ENCODE results near the gene ABCD3. TPM values are rescaled to one million over a fixed set of nuclear protein-coding genes. Genes with fewer than 3 reads are reported as not detected.

Gene ABCD3
- total and polyA plus RNA-seq, 2 of the 13 experiments (the other 11 are each of a cell fraction or from before 2014, with no cell fraction given): 27.5 to 166 TPM

DNA sequence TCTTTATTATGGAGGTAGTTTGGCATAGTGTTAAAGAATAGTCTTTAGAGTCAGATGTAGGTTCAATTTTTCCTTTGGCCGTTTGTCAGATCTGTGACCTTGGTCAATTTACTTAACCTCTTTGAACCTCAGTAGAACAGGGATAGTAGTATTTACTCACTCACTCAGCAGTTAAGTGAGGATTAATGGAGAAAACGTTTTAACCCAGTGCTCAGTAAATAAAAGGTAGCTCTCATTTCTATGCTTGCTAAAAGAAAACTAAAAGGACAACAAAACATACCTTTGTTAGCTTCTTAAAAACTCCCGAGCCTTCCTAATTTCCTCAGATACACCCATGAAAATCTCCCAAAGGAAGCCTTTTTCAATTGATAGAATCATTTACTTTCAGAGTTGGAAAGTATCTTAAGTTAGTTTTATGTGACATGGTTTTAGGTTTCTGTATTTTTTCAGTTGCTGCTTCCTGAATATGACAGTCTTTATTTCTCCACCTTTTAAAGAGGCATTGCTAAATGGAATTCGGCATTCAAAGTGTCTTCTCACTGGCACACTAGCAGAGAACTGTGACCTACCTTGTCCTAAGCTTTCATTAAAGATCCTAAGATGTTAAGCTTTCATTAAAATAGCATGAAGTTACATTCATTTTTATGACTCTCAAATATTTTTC, 7.8 kb downstream of the ABCD3 start (continued):
- TF ChIP-seq EED (CRISPR knock-in tag; IDR thresholded peaks at IDR 0.05) (no peak), ZNF790 (CRISPR knock-in tag; IDR thresholded peaks at IDR 0.05; ENCODE audit: borderline replicate concordance) (no peak), ZNF253 (CRISPR knock-in tag; IDR thresholded peaks at IDR 0.05; ENCODE audit: borderline replicate concordance) (no peak), ZNF205 (CRISPR knock-in tag; IDR thresholded peaks at IDR 0.05) (peak; percentile 94), HNRNPLL (IDR thresholded peaks at IDR 0.05; ENCODE audit: low read depth, low read length, poor library complexity, severe bottlenecking) (no peak), ZNF616 (CRISPR knock-in tag; IDR thresholded peaks at IDR 0.05; ENCODE audit: low read depth) (no peak), ZFP36 (IDR thresholded peaks at IDR 0.05; ENCODE audit: borderline replicate concordance, low read depth, low read length, partially characterized antibody) (no peak), SAP130 (CRISPR knock-in tag; IDR thresholded peaks at IDR 0.05; ENCODE audit: low read depth) (peak; percentile 93), TCF7L2 (IDR thresholded peaks at IDR 0.05; ENCODE audit: low read depth, low read length) (peak; percentile 75), NCOA2 (CRISPR knock-in tag; IDR thresholded peaks at IDR 0.05) (peak; percentile 94), RBFOX2 (IDR thresholded peaks at IDR 0.05; ENCODE audit: low read depth, low read length) (peak; percentile 47; the same call in 1 of the 2 replicates), U2AF2 (IDR thresholded peaks at IDR 0.05; ENCODE audit: low read depth, low read length) (no peak), ZEB1 (IDR thresholded peaks at IDR 0.05; ENCODE audit: insufficient replicate concordance, low read depth) (peak; percentile 74), CBFB (CRISPR knock-in tag; IDR thresholded peaks at IDR 0.05) (no peak), ZNF451 (CRISPR knock-in tag; IDR thresholded peaks at IDR 0.05) (no peak), ETV6 (CRISPR knock-in tag; conservative IDR thresholded peaks at IDR 0.05) (no peak)
- TF ChIP-seq, protein P1, sequence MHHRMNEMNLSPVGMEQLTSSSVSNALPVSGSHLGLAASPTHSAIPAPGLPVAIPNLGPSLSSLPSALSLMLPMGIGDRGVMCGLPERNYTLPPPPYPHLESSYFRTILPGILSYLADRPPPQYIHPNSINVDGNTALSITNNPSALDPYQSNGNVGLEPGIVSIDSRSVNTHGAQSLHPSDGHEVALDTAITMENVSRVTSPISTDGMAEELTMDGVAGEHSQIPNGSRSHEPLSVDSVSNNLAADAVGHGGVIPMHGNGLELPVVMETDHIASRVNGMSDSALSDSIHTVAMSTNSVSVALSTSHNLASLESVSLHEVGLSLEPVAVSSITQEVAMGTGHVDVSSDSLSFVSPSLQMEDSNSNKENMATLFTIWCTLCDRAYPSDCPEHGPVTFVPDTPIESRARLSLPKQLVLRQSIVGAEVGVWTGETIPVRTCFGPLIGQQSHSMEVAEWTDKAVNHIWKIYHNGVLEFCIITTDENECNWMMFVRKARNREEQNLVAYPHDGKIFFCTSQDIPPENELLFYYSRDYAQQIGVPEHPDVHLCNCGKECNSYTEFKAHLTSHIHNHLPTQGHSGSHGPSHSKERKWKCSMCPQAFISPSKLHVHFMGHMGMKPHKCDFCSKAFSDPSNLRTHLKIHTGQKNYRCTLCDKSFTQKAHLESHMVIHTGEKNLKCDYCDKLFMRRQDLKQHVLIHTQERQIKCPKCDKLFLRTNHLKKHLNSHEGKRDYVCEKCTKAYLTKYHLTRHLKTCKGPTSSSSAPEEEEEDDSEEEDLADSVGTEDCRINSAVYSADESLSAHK (CRISPR knock-in tag; IDR thresholded peaks at IDR 0.05; ENCODE audit: borderline replicate concordance): no peak
- TF ChIP-seq, protein P2, sequence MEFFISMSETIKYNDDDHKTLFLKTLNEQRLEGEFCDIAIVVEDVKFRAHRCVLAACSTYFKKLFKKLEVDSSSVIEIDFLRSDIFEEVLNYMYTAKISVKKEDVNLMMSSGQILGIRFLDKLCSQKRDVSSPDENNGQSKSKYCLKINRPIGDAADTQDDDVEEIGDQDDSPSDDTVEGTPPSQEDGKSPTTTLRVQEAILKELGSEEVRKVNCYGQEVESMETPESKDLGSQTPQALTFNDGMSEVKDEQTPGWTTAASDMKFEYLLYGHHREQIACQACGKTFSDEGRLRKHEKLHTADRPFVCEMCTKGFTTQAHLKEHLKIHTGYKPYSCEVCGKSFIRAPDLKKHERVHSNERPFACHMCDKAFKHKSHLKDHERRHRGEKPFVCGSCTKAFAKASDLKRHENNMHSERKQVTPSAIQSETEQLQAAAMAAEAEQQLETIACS (CRISPR knock-in tag; IDR thresholded peaks at IDR 0.05): no peak
- TF ChIP-seq, protein P3, sequence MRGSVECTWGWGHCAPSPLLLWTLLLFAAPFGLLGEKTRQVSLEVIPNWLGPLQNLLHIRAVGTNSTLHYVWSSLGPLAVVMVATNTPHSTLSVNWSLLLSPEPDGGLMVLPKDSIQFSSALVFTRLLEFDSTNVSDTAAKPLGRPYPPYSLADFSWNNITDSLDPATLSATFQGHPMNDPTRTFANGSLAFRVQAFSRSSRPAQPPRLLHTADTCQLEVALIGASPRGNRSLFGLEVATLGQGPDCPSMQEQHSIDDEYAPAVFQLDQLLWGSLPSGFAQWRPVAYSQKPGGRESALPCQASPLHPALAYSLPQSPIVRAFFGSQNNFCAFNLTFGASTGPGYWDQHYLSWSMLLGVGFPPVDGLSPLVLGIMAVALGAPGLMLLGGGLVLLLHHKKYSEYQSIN (CRISPR knock-in tag; IDR thresholded peaks at IDR 0.05; ENCODE audit: borderline replicate concordance): no peak
- TF ChIP-seq, protein P4, sequence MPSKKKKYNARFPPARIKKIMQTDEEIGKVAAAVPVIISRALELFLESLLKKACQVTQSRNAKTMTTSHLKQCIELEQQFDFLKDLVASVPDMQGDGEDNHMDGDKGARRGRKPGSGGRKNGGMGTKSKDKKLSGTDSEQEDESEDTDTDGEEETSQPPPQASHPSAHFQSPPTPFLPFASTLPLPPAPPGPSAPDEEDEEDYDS (CRISPR knock-in tag; IDR thresholded peaks at IDR 0.05): 0 out of 2 replicates have a peak, but pooled peaks have one; percentile 16
- TF ChIP-seq, protein P5, sequence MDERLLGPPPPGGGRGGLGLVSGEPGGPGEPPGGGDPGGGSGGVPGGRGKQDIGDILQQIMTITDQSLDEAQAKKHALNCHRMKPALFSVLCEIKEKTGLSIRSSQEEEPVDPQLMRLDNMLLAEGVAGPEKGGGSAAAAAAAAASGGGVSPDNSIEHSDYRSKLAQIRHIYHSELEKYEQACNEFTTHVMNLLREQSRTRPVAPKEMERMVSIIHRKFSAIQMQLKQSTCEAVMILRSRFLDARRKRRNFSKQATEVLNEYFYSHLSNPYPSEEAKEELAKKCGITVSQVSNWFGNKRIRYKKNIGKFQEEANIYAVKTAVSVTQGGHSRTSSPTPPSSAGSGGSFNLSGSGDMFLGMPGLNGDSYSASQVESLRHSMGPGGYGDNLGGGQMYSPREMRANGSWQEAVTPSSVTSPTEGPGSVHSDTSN (CRISPR knock-in tag; IDR thresholded peaks at IDR 0.05): no peak
- TF ChIP-seq, protein P6, sequence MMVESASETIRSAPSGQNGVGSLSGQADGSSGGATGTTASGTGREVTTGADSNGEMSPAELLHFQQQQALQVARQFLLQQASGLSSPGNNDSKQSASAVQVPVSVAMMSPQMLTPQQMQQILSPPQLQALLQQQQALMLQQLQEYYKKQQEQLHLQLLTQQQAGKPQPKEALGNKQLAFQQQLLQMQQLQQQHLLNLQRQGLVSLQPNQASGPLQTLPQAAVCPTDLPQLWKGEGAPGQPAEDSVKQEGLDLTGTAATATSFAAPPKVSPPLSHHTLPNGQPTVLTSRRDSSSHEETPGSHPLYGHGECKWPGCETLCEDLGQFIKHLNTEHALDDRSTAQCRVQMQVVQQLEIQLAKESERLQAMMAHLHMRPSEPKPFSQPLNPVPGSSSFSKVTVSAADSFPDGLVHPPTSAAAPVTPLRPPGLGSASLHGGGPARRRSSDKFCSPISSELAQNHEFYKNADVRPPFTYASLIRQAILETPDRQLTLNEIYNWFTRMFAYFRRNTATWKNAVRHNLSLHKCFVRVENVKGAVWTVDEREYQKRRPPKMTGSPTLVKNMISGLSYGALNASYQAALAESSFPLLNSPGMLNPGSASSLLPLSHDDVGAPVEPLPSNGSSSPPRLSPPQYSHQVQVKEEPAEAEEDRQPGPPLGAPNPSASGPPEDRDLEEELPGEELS (CRISPR knock-in tag; IDR thresholded peaks at IDR 0.05): peak; percentile 90

All from HepG2 (cell line).